HK-2 (cell line): ENCODE data around the gene PLA2G4A.

ENCODE experiments used
- DNase-seq: peaks from one replicate; pipeline ENCODE4 v3.0.0-alpha.2; 2018; ENCODE audit not compliant: unreplicated experiment

PLA2G4A gene

DNA sequence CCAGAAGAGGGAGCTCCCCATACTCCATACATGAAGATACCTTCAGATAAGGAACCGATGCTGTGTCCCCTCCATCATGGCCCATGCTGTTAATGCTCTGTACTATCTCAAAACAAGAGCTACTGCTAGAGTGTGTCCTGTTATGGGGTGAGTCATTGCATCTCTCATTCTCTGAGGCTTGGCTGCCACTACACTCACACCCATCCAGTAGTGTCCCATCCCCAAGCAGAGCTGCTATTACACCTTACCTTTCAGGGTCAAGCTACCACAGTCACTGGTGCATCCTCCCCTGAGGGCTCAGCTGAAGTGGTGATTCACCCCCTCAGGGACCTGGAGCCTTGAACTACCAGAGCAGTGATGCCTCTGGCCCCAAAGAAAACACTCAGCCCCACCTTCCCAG is 198.5 kb downstream of the PLA2G4A start:
- no peak for DNase-seq

DNA sequence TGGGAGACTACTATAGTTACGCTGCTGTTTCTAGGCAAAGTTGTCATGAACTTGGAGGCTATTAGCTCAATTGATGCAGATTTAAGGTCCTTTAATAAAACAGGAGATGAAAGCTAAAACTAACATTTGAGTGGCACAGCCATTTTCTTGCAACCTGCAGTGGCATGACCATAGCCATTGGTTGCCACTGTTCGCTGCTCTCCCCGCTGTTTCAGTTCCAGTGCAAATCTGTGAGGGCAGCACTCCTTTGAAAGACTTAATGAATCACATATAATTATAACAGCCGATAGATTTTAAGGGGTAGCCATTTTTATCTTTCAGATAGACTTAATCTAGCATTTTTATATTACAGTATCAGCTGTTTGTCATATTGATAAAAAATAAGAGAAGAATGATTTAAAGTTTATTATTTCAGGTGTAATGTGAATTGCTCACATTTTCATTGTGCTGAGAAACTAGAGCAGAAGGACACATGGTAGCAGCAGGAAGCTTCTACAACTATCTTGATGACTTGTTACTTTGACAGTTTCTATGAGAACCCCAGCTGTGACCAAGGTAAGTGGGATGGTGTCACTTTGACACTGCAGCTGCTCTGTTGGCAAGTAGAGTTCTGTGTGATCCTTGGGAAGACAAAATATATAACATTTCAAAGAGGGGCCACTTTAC is 203.7 kb downstream of the PLA2G4A start:
- no peak for DNase-seq

DNA sequence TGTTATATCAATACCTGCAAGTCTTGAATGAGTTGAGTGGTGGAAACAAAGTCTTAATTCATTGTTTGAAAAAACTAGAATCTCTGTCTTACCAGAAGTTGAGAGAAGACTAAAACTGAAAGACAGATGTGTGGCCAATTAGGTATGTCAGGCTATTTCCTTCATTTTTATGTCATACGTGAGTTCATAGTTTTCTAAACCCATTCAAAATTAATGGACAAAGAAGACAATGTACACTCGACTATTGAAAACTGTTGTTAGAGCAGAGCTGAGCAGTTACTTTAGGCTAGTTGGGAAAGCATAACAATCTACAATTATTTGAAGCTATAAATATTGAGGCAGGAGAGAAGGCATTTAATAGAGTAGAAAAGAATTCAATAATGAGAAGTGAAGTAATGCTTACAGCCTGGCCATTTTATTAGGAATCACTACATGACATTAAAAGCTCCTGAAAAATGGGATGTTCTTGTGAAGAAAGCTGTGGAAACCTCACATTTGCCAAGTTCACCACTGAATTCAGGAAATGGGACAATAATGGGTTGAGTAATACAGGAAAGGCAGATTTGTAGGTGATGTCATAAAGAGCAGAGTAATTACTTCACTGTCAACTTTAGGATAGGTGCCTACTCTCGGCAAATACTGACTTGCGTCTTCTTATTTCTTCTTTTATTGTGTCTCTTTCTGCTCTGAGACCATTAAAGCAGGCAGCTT is 204.4 kb downstream of the PLA2G4A start:
- no peak for DNase-seq

DNA sequence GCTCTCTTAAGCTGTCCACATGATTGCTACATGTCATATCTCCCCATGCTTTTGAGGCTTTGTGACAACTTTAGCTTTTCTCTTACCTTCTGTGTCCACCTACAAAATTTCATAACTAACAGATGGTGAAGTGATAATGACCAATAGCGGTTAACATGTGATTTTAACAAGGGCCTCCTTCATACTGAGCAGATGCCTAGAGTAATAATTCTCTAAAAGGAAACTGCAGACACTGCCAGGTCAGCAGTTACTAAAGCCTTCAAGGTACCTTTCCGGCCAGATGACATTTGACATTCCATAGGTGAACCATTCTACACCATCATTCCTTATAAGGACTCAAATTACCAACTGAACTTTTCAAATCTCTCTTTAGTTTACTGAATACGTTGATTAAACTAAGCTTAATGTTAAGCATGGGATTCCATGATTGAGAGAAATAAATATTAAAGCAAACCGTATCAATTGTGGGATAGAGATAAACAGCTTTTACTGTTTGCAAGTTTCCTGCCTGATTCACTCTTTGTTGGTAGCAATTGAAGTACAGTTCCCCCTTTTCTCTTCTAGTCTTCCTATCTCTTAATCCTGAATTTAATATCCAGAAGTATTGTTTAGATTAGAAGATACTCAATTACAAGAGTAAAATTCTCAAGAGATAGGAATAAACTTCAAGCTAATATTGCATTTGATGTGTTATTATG is 205.1 kb downstream of the PLA2G4A start:
- DNase-seq = no peak

DNA sequence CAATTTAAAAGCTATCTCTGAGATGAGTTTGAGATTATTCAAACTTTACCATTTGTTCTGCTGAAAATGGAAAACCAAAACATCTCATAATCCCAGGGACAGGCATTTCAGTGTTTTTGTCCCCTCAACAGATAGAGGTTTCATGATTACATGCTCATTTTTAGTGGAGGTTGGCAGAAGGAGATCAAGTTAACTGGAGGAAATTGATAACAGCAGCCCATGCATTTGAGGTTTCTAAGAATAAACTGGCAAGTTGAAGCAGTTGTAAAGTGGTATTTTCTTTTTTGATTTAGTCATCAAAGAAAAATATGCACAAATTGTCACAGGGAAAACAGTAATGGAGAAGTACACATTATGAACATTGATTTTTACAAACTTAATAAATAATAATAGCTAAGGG is 205.8 kb downstream of the PLA2G4A start:
- DNase-seq = no peak

DNA sequence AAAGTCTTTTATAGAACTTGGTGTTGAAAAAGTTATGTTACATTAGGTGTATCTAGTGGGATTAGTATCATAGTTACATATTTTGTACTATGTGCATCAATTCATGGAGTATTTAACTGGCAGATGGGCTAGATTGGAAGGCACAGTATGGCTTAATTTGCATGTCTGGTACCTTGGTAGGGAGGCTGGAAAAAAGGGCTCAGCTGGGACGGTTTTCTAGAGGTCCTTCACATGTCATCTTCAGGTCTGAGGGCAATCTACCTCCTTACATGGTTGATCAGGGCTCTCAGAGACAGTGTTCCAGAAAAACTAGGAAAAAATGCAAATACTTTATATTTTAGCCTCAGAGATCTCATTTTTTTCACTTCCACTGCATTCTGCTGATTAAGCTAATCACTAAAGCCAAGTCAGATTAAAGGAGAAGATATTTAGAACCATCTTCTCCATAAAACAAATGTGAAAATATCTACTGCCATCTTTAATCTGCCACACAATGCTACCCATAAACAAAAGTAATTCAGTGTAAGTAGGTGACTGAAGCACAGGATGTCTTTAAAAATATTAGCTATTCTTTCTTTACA is 209.3 kb downstream of the PLA2G4A start:
- no peak for DNase-seq
